NB4 (cell line): ENCODE data around the gene MAPK1.

Experiments
- TF ChIP-seq, protein P1 (sequence below): IDR thresholded peaks from one replicate; pipeline ENCODE4 v1.5.1; 2012; ENCODE audit warnings: low read depth, low read length
- TF ChIP-seq, protein P2 (sequence below): IDR thresholded peaks from 2 replicates; pipeline ENCODE4 v1.6.1; 2011; ENCODE audit warnings: low read depth, low read length

DNA sequence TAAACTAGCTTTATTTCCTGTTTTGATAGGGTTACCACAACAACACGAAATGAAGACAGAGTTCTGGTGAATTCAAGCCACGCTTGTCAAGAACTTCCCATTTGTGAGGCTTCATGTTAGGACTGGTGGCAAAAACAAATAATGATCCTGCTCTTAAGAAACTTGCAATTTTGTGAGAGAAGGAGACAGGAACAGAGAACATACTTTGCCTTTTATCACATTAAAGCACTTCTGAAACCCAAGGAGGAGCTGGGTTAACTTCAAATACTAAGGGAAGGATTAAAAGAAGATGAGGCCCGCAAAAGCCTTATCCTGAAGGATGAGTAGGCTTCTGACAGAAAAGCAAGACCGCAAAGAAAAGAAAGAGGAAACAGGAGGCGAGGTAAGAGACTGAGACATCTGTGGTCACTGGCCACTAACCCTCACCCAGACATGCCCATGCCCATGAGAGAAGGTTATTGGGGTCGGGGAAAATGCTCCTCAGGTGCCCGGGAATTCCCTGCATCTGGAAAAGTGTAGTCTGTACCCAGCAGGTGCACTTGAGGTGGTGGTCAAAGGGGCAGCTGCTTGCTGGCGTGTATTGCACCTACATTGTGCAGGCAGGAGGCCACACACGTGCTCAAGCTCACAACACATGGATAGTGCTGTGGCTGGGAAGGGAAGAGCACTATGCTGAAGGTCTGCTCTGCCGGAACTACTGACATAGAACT, 50.5 kb downstream of the MAPK1 start:
- TF ChIP-seq, protein P1, sequence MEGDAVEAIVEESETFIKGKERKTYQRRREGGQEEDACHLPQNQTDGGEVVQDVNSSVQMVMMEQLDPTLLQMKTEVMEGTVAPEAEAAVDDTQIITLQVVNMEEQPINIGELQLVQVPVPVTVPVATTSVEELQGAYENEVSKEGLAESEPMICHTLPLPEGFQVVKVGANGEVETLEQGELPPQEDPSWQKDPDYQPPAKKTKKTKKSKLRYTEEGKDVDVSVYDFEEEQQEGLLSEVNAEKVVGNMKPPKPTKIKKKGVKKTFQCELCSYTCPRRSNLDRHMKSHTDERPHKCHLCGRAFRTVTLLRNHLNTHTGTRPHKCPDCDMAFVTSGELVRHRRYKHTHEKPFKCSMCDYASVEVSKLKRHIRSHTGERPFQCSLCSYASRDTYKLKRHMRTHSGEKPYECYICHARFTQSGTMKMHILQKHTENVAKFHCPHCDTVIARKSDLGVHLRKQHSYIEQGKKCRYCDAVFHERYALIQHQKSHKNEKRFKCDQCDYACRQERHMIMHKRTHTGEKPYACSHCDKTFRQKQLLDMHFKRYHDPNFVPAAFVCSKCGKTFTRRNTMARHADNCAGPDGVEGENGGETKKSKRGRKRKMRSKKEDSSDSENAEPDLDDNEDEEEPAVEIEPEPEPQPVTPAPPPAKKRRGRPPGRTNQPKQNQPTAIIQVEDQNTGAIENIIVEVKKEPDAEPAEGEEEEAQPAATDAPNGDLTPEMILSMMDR, result no peak
- TF ChIP-seq, protein P2, sequence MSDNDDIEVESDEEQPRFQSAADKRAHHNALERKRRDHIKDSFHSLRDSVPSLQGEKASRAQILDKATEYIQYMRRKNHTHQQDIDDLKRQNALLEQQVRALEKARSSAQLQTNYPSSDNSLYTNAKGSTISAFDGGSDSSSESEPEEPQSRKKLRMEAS, result peak; percentile 94
